H9 (cell line): ENCODE results near the gene APPL1. TPM values are rescaled to one million over a fixed set of nuclear protein-coding genes. Genes with fewer than 3 reads are reported as not detected.

Experiments used
- DNase-seq: peaks from one replicate; pipeline ENCODE4 v3.0.0-alpha.2; 2017
- H2AFZ ChIP-seq: one replicate; pipeline ENCODE4 v1.6.1; 2013; ENCODE audit warnings: mild to moderate bottlenecking, low read length, control low read depth, moderate library complexity
- H2AK5ac ChIP-seq: 2 replicates; pipeline ENCODE4 v1.6.1; 2013; ENCODE audit warnings: low read length, control low read depth, mixed read lengths; ENCODE audit not compliant: insufficient read length
- H2BK120ac ChIP-seq: one replicate; pipeline ENCODE4 v1.6.1; 2013; ENCODE audit warnings: low read depth, mild to moderate bottlenecking, low read length, control low read depth, inconsistent platforms; ENCODE audit not compliant: poor library complexity, severe bottlenecking
- H2BK12ac ChIP-seq: 2 replicates; pipeline ENCODE4 v1.6.1; 2013; ENCODE audit warnings: low read length, control low read depth, mixed read lengths, low read depth; ENCODE audit not compliant: insufficient read length
- H2BK15ac ChIP-seq: 2 replicates; pipeline ENCODE4 v1.6.1; 2013; ENCODE audit warnings: low read depth, low read length, control low read depth
- H2BK20ac ChIP-seq: one replicate; pipeline ENCODE4 v1.6.1; 2013; ENCODE audit warnings: low read depth, mild to moderate bottlenecking, low read length, control low read depth, inconsistent platforms; ENCODE audit not compliant: poor library complexity, severe bottlenecking
- H2BK5ac ChIP-seq: 2 replicates; pipeline ENCODE4 v1.6.1; 2013; ENCODE audit warnings: low read length, control low read depth, mixed read lengths; ENCODE audit not compliant: insufficient read length
- H3K14ac ChIP-seq: 2 replicates; pipeline ENCODE4 v1.6.1; 2013; ENCODE audit warnings: low read length, control low read depth; ENCODE audit not compliant: insufficient read depth
- H3K18ac ChIP-seq: 2 replicates; pipeline ENCODE4 v1.6.1; 2013; ENCODE audit warnings: low read depth, mild to moderate bottlenecking, mixed read lengths, low read length, control low read depth; ENCODE audit not compliant: insufficient read length
- H3K23ac ChIP-seq: 2 replicates; pipeline ENCODE4 v1.6.1; 2013; ENCODE audit warnings: low read length, control low read depth, mixed read lengths, low read depth; ENCODE audit not compliant: insufficient read length
- H3K23me2 ChIP-seq: 2 replicates; pipeline ENCODE4 v1.6.1; 2013; ENCODE audit warnings: low read depth, mild to moderate bottlenecking, mixed read lengths, low read length, control low read depth; ENCODE audit not compliant: insufficient read length, poor library complexity, severe bottlenecking
- H3K27ac ChIP-seq: 2 replicates; pipeline ENCODE4 v1.5.1; 2013; ENCODE audit warnings: low read length, control low read depth, mixed read lengths, low read depth; ENCODE audit not compliant: insufficient read length
- H3K27me3 ChIP-seq: 2 replicates; pipeline ENCODE4 v1.6.1; 2013; ENCODE audit warnings: low read length, control low read depth, inconsistent platforms; ENCODE audit not compliant: insufficient read depth
- H3K4ac ChIP-seq: 2 replicates; pipeline ENCODE4 v1.6.1; 2013; ENCODE audit warnings: low read depth, mild to moderate bottlenecking, control low read depth, inconsistent platforms, low read length, moderate library complexity
- H3K4me1 ChIP-seq: 2 replicates; pipeline ENCODE4 v1.6.1; 2013; ENCODE audit warnings: low read length, control low read depth, inconsistent platforms; ENCODE audit not compliant: insufficient read depth
- H3K4me2 ChIP-seq: 2 replicates; pipeline ENCODE4 v1.6.1; 2013; ENCODE audit warnings: low read length, control low read depth, mixed read lengths; ENCODE audit not compliant: insufficient read length, insufficient read depth
- H3K56ac ChIP-seq: 2 replicates; pipeline ENCODE4 v1.6.1; 2013; ENCODE audit warnings: low read depth, mild to moderate bottlenecking, mixed read lengths, low read length, control low read depth; ENCODE audit not compliant: insufficient read length
- H3K79me1 ChIP-seq: 2 replicates; pipeline ENCODE4 v1.6.1; 2013; ENCODE audit warnings: low read depth, mild to moderate bottlenecking, moderate library complexity, low read length, control low read depth, inconsistent platforms; ENCODE audit not compliant: insufficient read depth, poor library complexity, severe bottlenecking
- H3K79me2 ChIP-seq: 2 replicates; pipeline ENCODE4 v1.6.1; 2013; ENCODE audit warnings: low read length, control low read depth, inconsistent platforms; ENCODE audit not compliant: insufficient read depth
- H3K9ac ChIP-seq: 2 replicates; pipeline ENCODE4 v1.6.1; 2013; ENCODE audit warnings: low read length, control low read depth, mixed read lengths; ENCODE audit not compliant: insufficient read length; ENCODE audit errors: extremely low read depth
- H3K9me3 ChIP-seq: one replicate; pipeline ENCODE4 v1.6.1; 2013; ENCODE audit warnings: low read depth, low read length, inconsistent platforms; ENCODE audit not compliant: control insufficient read depth
- H3T11ph ChIP-seq: one replicate; pipeline ENCODE4 v1.6.1; 2013; ENCODE audit warnings: mild to moderate bottlenecking, low read length, control low read depth, inconsistent platforms
- H4K20me1 ChIP-seq: one replicate; pipeline ENCODE4 v1.6.1; 2013; ENCODE audit not compliant: control insufficient read depth, insufficient read length, insufficient read depth
- H4K5ac ChIP-seq: 2 replicates; pipeline ENCODE4 v1.6.1; 2013; ENCODE audit warnings: low read depth, mild to moderate bottlenecking, mixed read lengths, low read length, control low read depth; ENCODE audit not compliant: insufficient read length
- H4K8ac ChIP-seq: replicated peaks from 2 replicates; pipeline ENCODE4 v1.6.1; 2013; ENCODE audit warnings: low read length, control low read depth, mixed read lengths, low read depth; ENCODE audit not compliant: insufficient read length
- H4K91ac ChIP-seq: 2 replicates; pipeline ENCODE4 v1.6.1; 2013; ENCODE audit warnings: low read depth, mild to moderate bottlenecking, moderate library complexity, mixed read lengths, low read length, control low read depth; ENCODE audit not compliant: insufficient read length
- H3K27ac Mint-ChIP-seq, 3 experiments: 2 replicates in 2 of 3; 3 replicates in 1 of 3; pipeline ENCODE4 v1.8.0; 2020 to 2021; ENCODE audit warnings: mixed read lengths in 3 of 3, mild to moderate bottlenecking in 1 of 3, moderate library complexity in 1 of 3
- H3K27me3 Mint-ChIP-seq: 2 replicates; pipeline ENCODE4 v1.8.0; 2021; ENCODE audit warnings: low read depth, mild to moderate bottlenecking, moderate library complexity, mixed read lengths
- H3K36me3 Mint-ChIP-seq, 3 experiments: 2 replicates in 2 of 3; 3 replicates in 1 of 3; pipeline ENCODE4 v1.8.0; 2020 to 2021; ENCODE audit warnings: low read depth in 3 of 3, mixed read lengths in 3 of 3; ENCODE audit not compliant: insufficient read depth in 1 of 3
- H3K4me1 Mint-ChIP-seq, 2 experiments: 2 replicates each; pipeline ENCODE4 v1.8.0; 2020; ENCODE audit warnings: mixed read lengths in 2 of 2
- H3K4me3 Mint-ChIP-seq, 2 experiments: 2 replicates in 1 of 2; 3 replicates in 1 of 2; pipeline ENCODE4 v1.8.0; 2020 to 2021; ENCODE audit warnings: mild to moderate bottlenecking in 2 of 2, mixed read lengths in 2 of 2, moderate library complexity in 1 of 2
- H3K9me3 Mint-ChIP-seq, 2 experiments: 2 replicates in 1 of 2; 3 replicates in 1 of 2; pipeline ENCODE4 v1.8.0; 2020; ENCODE audit warnings: mild to moderate bottlenecking in 2 of 2, mixed read lengths in 2 of 2, moderate library complexity in 1 of 2
- CTCF ChIP-seq: fragments of 200-600 bp; sonication (generic); conservative IDR thresholded peaks from 3 replicates; pipeline ENCODE4 v1.8.0; 2021; ENCODE audit warnings: antibody characterized with exemption, mild to moderate bottlenecking
- whole genome bisulfite sequencing: extraction: QIAGEN DNeasy Blood & Tissue Kit; methylation state at CpG from one replicate; pipeline ENCODE4 v1.1.7; 2013; ENCODE audit warnings: missing lambda C conversion rate, low lambda C conversion rate, mixed read lengths; ENCODE audit not compliant: insufficient read length; ENCODE audit errors: extremely low coverage; 5-methylcytosine and 5-hydroxymethylcytosine counted together
- total RNA-seq: library from RNA; stranded (reverse); gene quantifications from 2 replicates; pipeline ENCODE4 v1.2.1, GENCODE V29; 2021

APPL1 gene
- total RNA-seq, 1 experiment from 2014 or later, result 34.4 TPM

GRCh38 chr3:57194641-57195040, 32.9 kb upstream of the APPL1 start:
- no peaks in the 10 kb centered on the region for H3K79me1 ChIP-seq
- H3K4me1 ChIP-seq, result no peaks in the 10 kb centered on the region; the same call in 1 of the 2 replicates
- H3K27ac Mint-ChIP-seq, result peak overlapping the region in 1 of 3 experiments; percentile 18; a peak in 2 of 7 replicates
- no CpG with 5 or more reads among the region's 4 CpGs for WGBS
- no peak overlapping the region for H4K91ac ChIP-seq
- H2BK12ac ChIP-seq, result no peak overlapping the region
- no peak overlapping the region for H3K4me3 Mint-ChIP-seq
- H2AK5ac ChIP-seq, result no peak overlapping the region
- H3K9me3 Mint-ChIP-seq, result no peaks in the 10 kb centered on the region
- no peak for TF ChIP-seq CTCF
- H3K27ac ChIP-seq, result no peak overlapping the region
- H3K4ac ChIP-seq, result no peak overlapping the region
- H2BK5ac ChIP-seq, result no peak overlapping the region
- no peak overlapping the region for H3K18ac ChIP-seq
- H3T11ph ChIP-seq, result no peak overlapping the region
- no peak overlapping the region for H3K9ac ChIP-seq
- no peak overlapping the region for H3K23ac ChIP-seq
- no peaks in the 10 kb centered on the region for H4K20me1 ChIP-seq
- no peak overlapping the region for H4K8ac ChIP-seq
- H3K14ac ChIP-seq, result no peak overlapping the region
- H4K5ac ChIP-seq, result no peak overlapping the region
- H3K4me1 Mint-ChIP-seq, result peaks cover 21 to 23% of the 10 kb centered on the region in 2 experiments
- no peaks in the 10 kb centered on the region for H3K27me3 ChIP-seq
- H2AFZ ChIP-seq, result no peak overlapping the region
- no peaks in the 10 kb centered on the region for H3K79me2 ChIP-seq
- H2BK20ac ChIP-seq, result no peak overlapping the region
- no peak overlapping the region for H3K56ac ChIP-seq
- H3K4me2 ChIP-seq, result no peak overlapping the region
- no peaks in the 10 kb centered on the region; a peak in 2 of 7 replicates for H3K36me3 Mint-ChIP-seq
- H2BK15ac ChIP-seq, result no peak overlapping the region
- peaks cover 3% of the 10 kb centered on the region; the same call in 1 of the 2 replicates for H3K27me3 Mint-ChIP-seq
- H2BK120ac ChIP-seq, result no peak overlapping the region
- DNase-seq, result no peak
- H3K23me2 ChIP-seq, result no peaks in the 10 kb centered on the region
- H3K9me3 ChIP-seq, result no peaks in the 10 kb centered on the region
